KOPT-K1 (cell line): ENCODE data around the gene CASQ2.

Source experiments
- H3K27ac ChIP-seq: fragments of 200-600 bp; sonication (generic); 2 replicates; pipeline ENCODE4 v1.5.1; 2016; ENCODE audit warnings: antibody characterized with exemption, mild to moderate bottlenecking, low read depth, low read length; ENCODE audit not compliant: poor library complexity, severe bottlenecking
- H3K36me3 ChIP-seq: fragments of 200-600 bp; sonication (generic); 2 replicates; pipeline ENCODE4 v1.5.1; 2017; ENCODE audit warnings: antibody characterized with exemption, mild to moderate bottlenecking, low read length, moderate library complexity; ENCODE audit not compliant: insufficient read depth
- H3K9me3 ChIP-seq: fragments of 200-600 bp; sonication (generic); 2 replicates; pipeline ENCODE4 v1.5.1; 2017; ENCODE audit warnings: antibody characterized with exemption, low read length, mild to moderate bottlenecking; ENCODE audit not compliant: insufficient read depth, poor library complexity, severe bottlenecking

The CASQ2 gene

DNA sequence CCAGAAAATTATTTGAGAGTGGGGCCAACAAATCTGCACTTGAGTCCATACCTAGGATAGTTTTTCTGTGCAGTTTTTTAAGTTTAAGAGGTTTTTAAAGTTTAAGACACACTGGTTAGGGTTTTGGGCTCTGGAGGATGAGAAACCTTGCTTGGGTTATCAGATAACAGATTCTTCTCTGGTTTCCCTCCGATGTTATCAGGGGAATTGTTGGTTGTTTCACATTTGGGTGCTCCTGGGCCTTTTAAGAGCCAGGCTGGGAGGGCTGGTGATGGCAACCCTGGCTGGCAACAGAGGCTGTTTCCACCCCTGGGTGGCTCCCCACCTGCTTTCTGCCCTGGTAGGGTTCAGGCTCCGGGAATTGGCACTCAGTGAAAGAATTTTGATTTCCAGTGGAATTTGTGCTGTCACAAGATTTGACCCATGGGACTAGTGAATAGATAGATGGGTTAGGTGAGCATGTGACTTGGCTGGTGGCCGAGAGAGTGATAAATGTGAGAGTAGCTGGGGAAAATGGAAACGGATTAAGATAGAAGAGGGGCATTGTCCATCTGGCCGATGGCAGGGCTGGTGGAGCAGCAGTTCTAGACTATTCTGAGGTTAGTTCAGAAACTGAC, 111.9 kb downstream of the CASQ2 start:
- H3K9me3 ChIP-seq: peaks cover 6% of the 10 kb centered on the region
- peak overlapping the region; percentile 89 for H3K27ac ChIP-seq
- peaks cover 89% of the 10 kb centered on the region for H3K36me3 ChIP-seq

DNA sequence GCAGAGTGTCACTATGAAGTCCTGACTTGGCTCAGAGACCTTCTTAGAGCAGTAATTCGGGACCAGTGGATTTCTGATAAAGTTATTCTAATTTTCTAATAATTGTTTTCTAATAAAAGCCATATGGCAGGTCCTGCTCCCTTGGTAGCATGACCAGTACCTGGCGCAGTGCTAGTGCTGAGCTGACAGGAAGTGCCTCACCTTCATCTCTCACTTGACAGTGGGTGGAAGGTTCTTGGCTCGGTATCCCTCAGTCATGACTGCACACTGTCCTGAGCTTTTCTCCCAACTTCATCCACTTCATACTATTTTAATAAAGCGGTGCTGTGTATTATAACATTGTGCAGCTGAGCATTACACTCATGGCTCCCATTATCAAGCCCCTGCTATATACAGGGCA, 112.6 kb downstream of the CASQ2 start:
- peaks cover 89% of the 10 kb centered on the region for H3K36me3 ChIP-seq
- peaks cover 6% of the 10 kb centered on the region for H3K9me3 ChIP-seq
- H3K27ac ChIP-seq: peak overlapping the region; percentile 89

DNA sequence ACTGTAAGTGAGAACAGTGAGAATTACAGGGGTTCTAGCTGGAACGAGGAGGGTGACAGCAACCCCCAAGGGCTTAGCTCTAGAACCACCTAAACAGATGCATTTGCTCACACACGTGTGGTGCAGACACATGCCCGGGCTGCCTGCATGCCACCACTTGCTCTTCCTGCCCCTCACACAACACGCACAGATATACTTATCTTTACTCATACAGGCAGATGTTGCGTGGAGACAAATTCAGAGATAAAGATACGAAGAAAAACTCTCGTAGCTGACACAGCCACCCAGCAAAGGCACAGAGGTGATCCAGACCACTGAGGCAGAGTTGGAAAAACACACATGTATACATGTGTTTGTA, 113.2 kb downstream of the CASQ2 start:
- H3K27ac ChIP-seq: peak overlapping the region; percentile 89
- peaks cover 87% of the 10 kb centered on the region for H3K36me3 ChIP-seq

DNA sequence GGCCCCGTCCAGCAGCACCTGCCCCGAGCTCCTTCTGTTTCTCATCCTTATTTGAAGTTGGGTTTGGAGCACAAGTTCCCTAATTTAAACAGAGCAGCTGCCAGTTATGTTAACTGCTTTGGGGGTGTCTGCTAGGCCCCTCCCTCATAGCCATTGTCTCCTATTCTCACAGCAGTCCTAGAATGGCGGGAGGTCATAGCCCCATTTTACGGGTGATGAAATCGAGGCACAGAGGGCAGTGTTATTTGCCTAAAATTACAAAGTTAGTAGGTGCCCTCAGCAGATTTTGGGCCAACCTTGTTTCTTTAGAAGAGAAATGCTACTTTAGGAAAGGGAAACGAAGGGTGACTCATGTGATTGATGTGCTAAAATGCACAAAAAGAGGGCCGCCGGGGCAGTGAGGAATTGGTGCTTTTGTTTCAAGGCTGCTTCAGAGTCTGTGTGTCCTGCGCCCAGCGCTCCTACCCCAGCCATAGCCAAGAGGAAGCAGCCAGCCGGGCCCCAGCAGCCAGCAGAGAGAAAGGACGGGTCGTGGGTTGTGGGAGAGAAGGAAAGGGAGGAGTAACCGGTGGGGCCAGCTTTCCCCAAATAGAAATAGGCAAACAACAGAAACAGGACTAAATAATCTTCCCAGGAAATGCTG, 113.7 kb downstream of the CASQ2 start:
- Histone ChIP-seq H3K27ac (peak overlapping the region; percentile 89), H3K9me3 (peaks cover 6% of the 10 kb centered on the region), H3K36me3 (peaks cover 82% of the 10 kb centered on the region)

More for the DNA sequence above, 113.2 kb downstream of the CASQ2 start:
- H3K9me3 ChIP-seq: peaks cover 6% of the 10 kb centered on the region

DNA sequence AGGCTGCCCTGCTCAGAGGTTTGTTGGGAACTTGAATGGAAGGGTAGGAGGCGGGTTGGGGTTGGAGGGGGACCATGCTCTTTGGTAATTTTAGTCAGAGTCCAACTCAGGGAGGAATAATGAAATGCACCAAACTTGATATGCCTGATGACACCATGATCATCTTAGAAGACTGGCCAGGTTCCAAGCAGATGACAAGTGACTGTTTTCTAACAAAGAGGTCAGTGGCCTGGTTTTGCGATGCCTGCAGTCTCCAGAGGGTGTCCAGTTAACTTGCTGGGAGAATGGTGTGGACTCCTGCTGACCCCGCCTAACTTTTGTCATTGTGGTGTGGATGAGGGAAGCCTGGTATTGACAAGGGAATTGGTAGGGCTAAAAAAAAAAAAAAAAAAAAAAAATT, 114.4 kb downstream of the CASQ2 start:
- Histone ChIP-seq H3K27ac (peak overlapping the region; percentile 89), H3K36me3 (peaks cover 76% of the 10 kb centered on the region)

DNA sequence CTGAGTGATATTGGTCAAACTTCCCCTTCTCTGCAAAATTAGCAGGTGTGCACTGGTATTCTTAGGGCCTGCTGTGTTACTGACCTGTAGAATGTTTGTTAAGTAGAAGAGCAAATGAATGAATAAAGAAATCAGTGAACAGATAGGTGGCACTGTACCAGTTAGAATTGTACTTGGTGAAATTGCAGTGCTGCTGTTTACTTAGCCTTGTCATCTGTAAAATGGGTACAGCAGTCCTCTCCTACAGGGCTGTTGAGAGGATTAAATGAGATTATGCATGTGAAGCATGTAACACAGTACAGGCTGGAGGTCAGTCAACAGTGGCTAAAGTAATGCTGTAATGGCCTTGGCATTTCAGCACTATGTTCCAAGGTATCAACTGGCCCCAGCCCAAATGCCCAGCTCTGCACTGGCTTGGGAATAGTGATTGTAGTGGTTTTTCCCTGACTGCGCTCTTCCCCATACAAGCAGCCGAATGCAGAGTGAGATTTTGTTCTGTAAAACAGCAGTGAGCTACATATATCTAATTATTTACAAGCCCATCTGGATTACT, 116.2 kb downstream of the CASQ2 start:
- no peaks in the 10 kb centered on the region for H3K9me3 ChIP-seq
- H3K27ac ChIP-seq: peak overlapping the region; percentile 53
- peaks cover 58% of the 10 kb centered on the region for H3K36me3 ChIP-seq

More for the DNA sequence above, 114.4 kb downstream of the CASQ2 start:
- H3K9me3 ChIP-seq: peaks cover 6% of the 10 kb centered on the region

DNA sequence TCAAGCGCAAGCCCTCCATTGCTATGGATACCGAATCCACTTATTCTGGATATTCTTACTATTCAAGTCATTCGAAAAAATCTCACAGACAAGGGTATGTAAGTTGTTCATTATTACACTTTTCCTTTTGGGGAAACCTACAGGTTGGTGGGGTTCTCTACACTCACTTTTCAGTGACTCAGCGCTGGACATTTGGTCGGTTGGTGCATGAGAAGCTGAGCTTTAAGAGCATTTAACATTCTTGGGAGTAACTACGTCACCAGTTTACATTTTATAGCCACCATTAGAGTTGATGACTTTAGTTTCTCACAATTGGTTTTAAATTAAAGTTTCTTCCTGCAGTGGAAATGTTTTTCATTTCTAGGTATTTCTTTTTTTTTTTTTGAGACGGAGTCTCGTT, 117.1 kb downstream of the CASQ2 start:
- Histone ChIP-seq H3K9me3 (no peaks in the 10 kb centered on the region), H3K36me3 (peaks cover 50% of the 10 kb centered on the region), H3K27ac (peak overlapping the region; percentile 84)

DNA sequence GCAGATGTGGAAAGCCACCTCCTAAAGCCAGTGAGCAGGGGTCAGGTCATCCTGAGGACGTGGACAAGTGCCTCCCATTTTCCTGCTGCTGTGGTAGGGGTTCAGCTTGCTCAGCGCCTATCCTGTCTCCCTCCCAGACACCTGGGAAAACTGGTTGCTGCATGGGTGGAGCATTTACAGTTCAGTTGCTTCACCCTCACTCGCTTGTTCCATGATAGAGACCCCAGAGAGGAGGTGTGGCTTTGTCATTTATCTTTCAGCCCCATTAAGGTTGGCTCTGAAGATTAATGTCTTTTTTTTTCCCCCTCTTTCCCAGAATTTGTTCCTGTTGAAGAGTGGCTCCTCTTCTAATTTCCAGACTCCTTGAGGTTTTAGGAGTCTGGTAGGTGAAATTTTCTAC, 117.6 kb downstream of the CASQ2 start:
- Histone ChIP-seq H3K9me3 (no peaks in the 10 kb centered on the region), H3K36me3 (peaks cover 48% of the 10 kb centered on the region), H3K27ac (peak overlapping the region; percentile 84)
